Measurements from ENCODE around the gene ATG9A.
"Not testable (repeated sequence)": the region's sequence is repeated elsewhere in the genome, so short reads cannot be mapped to it uniquely, and the experiment has no call there.

ATG9A gene

DNA sequence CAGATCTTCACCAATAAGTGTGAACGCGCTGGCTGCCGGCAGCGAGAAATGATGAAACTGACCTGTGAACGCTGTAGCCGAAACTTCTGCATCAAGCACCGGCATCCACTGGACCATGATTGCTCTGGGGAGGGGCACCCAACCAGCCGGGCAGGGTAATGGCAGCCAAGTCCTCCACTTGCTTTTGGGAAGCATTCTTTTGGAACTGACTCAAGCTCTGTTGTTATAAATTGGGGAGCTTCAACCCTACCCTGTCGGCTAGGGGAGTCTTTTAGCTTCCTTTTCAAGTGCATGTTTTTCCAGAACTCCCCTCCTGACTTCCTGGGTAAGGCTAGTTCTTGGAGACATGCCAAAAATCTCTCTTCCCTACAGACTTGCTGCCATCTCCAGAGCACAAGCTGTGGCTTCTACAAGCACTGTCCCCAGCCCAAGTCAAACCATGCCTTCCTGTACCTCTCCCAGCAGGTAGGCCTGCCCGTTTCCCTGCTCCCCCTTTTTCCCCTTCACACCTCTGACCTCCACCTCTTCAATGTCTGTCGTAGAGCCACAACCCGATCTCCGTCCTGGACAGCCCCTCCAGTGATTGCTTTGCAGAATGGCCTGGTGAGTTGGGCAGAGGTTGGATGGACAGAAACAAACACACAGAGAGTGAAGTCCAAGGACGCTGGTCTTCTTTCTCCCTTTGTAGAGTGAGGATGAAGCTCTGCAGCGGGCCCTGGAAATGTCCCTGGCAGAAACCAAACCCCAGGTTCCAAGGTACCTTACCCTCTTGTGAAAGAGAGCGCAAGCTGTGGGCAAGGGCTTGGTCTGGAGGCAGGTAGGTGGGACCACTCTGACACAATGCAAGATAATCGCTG, 21.3 kb downstream of the ATG9A start:
- H3K36me3 Mint-ChIP-seq: peaks cover 15% of the 10 kb centered on the region
- H3K27ac Mint-ChIP-seq: peak overlapping the region; percentile 41
- H3K9me3 Mint-ChIP-seq: no peaks in the 10 kb centered on the region
- H3K27me3 Mint-ChIP-seq: no peaks in the 10 kb centered on the region
- no peak for ATAC-seq
- H3K4me1 Mint-ChIP-seq: peaks cover 14% of the 10 kb centered on the region
- H3K4me3 Mint-ChIP-seq: peak overlapping the region; percentile 55

DNA sequence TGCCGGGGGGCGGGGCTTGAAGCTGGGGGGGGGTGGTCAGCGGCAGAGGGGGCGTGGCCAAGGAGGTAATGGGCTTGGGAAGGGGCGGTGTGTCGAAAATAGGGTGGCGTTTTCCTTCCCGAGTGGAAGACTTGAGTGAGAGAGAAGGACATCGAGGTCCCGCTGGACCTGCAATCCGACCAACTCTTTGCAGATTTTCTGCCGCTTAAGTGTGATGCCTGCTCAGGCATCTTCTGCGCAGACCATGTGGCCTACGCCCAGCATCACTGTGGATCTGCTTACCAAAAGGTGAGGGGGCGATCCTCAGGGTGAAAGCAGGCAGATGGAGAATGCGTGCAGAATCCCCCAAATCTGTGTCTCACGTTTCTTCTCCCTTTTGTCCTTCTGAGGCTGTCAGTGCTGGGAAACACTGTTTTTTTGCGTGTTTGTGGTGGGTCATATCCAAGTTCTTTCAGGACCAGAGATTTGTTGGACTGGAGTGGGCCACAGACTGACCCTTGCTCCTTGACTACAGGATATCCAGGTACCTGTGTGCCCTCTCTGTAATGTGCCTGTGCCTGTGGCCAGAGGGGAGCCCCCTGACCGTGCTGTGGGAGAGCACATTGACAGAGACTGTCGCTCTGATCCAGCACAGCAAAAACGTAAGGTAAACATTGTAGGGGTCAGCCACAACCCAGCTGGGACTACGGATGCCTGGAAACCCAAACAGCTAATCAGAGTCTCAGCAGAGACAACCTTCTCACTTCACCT, 22.1 kb downstream of the ATG9A start:
- Mint-ChIP-seq H3K9me3 (no peaks in the 10 kb centered on the region), H3K27me3 (no peaks in the 10 kb centered on the region)
- ATAC-seq: no peak

DNA sequence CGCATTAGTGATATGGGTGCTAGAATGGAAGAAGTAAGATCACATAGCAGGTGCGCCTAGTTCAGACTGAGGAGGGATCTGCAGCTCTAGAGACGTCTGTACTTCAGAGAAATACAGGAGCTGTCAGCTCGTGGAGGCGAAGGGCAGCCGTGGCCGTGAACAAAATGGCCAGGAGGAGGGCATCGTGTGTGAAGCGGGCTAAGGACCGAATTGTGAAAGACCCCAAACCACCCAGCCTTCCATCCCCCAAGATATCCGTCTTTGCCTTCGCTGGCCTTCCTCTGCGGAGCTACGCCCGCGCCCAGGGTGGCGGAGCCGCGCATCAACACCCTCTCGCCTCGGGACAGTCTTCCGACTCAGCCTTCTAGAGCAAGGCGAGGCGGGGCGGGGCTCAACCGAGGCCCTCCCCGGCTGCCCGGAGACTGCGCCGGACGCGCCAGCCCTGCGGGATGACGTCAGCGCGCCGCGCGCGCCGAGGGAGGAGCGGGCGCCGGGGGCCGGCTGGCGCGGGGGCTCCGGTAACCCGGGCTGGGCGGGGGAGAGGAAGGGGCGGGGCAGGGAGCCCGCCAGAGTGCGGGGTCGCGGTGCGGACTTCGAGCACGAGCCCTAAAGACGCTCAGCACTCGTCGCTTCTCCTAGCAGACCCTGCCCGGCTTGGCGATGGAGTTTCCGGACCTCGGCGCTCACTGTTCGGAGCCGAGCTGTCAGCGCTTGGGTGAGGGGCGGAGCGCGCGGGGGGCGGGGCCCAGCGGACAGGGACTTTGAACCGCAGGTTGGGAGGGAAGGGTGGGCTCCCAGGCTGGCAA, 22.9 kb downstream of the ATG9A start, which contains the start of gene ZFAND2B:
ZFAND2B (plus strand) TSS at position 455 of the 806 bp plus-strand sequence; CDS start at position 661, 206 bp downstream.
- H3K4me1 Mint-ChIP-seq: peaks cover 14% of the 10 kb centered on the region
- H3K27me3 Mint-ChIP-seq: no peaks in the 10 kb centered on the region
- peak; percentile 99 for ATAC-seq
- H3K27ac Mint-ChIP-seq: peak within 1 kb of the TSS; percentile 81
- H3K36me3 Mint-ChIP-seq: peaks cover 13% of the 10 kb centered on the region
- H3K9me3 Mint-ChIP-seq: no peaks in the 10 kb centered on the region
- H3K4me3 Mint-ChIP-seq: peak within 1 kb of the TSS; percentile 80

More for the DNA sequence above, 22.1 kb downstream of the ATG9A start:
- peak overlapping the region; percentile 80 for H3K4me3 Mint-ChIP-seq
- H3K36me3 Mint-ChIP-seq: peaks cover 13% of the 10 kb centered on the region
- H3K4me1 Mint-ChIP-seq: peaks cover 14% of the 10 kb centered on the region
- H3K27ac Mint-ChIP-seq: peak overlapping the region; percentile 81

DNA sequence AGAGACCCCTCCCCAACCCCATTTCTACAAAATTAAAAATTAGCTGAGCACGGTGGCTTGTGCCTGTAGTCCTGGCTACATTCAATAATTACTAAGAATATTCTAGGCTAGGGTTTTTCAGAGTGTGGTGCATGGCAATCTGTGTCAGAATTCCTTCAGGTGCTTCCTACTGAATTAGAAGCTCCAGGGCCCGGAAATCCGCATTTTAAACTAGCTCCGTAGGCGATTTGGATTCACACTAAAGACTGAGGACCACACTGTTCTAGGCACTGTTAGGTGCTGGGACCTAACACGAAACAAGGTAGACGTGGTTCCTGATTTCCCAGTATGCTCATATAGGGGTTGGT, 23.5 kb downstream of the ATG9A start:
- Mint-ChIP-seq H3K9me3 (no peaks in the 10 kb centered on the region), H3K27me3 (no peaks in the 10 kb centered on the region), H3K27ac (peak overlapping the region; percentile 81), H3K36me3 (peaks cover 13% of the 10 kb centered on the region), H3K4me1 (peaks cover 14% of the 10 kb centered on the region), H3K4me3 (peak overlapping the region; percentile 80)
- no peak for ATAC-seq

DNA sequence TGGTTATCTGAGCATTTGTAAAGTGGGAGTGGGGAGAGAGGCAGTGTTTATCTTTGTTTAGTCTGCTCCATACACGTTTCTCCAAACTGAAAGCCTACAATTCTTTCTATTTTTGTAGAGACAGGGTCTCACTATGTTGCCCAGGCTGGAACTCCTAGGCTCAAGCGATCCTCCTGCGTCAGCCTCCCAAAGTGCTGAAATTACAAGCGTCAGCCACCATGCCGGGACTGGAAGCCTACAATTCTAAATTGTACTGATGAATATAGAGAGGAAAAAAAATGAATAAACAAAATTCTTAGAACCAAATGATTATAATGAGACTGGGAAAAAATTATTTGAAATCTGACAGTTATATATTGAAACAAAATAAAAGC, 24.3 kb downstream of the ATG9A start:
- no peak for ATAC-seq
- no peaks in the 10 kb centered on the region for H3K27me3 Mint-ChIP-seq
- H3K36me3 Mint-ChIP-seq: peaks cover 10% of the 10 kb centered on the region
- peaks cover 14% of the 10 kb centered on the region for H3K4me1 Mint-ChIP-seq
- H3K4me3 Mint-ChIP-seq: peak overlapping the region; percentile 36
- H3K27ac Mint-ChIP-seq: peak overlapping the region; percentile 81
- no peaks in the 10 kb centered on the region for H3K9me3 Mint-ChIP-seq

DNA sequence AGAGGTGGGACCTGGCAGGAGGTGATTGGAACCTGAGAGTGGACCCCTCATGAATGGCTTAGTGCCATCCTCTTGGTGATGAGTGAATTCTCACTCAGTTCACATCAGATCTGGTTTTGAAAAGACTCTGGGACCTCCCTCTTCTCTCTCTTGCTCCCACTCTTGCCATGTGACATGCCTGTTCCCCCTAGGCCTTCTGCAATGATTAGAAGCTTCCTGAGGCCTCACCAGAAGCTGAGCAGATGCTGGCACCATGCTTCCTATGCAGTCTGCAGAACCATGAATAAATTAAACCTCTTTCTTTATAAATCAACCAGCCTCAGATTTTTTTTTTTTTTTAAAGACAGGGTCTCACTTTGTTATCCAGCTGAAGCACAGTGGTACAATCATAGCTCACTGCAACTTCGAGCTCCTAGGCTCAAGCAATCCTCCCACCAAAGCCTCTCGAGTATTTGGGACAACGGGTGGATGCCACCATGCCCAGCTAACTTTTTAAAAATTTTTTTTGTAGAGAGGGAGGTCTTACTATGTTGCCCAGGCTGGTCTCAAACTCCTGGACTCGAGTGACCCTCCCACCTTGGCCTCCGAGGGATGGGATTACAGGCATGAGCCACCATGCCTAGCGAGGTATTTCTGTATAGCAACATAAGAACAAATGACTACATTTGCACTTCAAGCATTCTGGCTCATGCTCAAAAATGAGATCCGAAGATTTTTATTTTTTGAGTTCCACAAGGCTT, 24.8 kb downstream of the ATG9A start:
- ATAC-seq: no peak
- Mint-ChIP-seq H3K27me3 (peaks cover 3% of the 10 kb centered on the region), H3K4me3 (no peak overlapping the region), H3K9me3 (no peaks in the 10 kb centered on the region), H3K4me1 (peaks cover 14% of the 10 kb centered on the region), H3K27ac (no peak overlapping the region), H3K36me3 (peaks cover 6% of the 10 kb centered on the region)

DNA sequence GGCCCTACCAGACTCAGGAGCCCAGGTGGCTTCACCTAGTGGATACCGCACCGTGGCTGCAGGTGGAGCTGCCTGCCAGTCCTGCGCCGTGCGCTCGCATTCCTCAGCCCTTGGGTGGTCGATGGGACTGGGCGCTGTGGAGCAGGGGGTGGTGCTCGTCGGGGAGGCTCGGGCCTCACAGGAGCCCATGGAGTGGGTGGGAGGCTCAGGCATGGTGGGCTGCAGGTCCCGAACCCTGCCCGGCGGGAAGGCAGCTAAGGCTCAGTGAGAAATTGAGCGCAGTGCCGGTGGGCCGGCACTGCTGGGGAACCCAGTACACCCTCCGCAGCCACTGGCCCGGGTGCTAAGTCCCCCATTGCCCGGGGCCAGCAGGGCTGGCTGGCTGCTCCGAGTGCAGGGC, 28.1 kb downstream of the ATG9A start:
- not testable (repeated sequence) for H3K4me1 Mint-ChIP-seq, H3K4me3 Mint-ChIP-seq, H3K9me3 Mint-ChIP-seq, H3K36me3 Mint-ChIP-seq, H3K27ac Mint-ChIP-seq, ATAC-seq
- peaks cover 13% of the 10 kb centered on the region for H3K27me3 Mint-ChIP-seq

DNA sequence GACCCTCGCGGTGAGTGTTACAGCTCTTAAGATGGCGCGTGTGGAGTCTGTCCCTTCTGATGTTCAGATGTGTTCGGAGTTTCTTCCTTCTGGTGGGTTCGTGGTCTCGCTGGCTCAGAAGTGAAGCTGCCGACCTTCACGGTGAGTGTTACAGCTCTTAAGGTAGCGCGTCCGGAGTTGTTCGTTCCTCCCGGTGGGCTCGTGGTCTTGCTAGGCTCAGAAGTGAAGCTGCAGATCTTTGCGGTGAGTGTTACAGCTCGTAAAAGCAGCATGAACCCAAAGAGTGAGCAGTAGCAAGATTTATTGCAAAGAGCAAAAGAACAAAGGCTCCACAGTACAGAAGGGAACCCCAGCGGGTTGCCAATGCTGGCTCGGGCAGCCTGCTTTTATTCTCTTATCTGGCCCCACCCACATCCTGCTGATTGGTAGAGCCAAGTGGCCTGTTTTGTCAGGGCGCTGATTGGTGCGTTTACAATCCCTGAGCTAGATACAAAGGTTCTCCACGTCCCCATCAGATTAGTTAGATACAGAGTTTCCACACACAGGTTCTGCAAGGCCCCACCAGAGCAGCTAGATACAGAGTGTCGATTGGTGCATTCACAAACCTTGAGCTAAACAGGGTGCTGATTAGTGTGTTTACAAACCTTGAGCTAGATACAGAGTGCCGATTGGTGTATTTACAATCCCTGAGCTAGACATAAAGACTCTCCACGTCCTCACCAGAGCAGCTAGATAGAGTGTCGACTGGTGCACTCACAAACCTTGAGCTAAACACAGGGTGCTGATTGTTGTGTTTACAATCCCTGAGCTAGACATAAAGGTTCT, 28.7 kb downstream of the ATG9A start:
- H3K36me3 Mint-ChIP-seq, H3K27ac Mint-ChIP-seq, H3K4me1 Mint-ChIP-seq, H3K9me3 Mint-ChIP-seq, ATAC-seq, H3K4me3 Mint-ChIP-seq: not testable (repeated sequence)
- peaks cover 13% of the 10 kb centered on the region for H3K27me3 Mint-ChIP-seq

DNA sequence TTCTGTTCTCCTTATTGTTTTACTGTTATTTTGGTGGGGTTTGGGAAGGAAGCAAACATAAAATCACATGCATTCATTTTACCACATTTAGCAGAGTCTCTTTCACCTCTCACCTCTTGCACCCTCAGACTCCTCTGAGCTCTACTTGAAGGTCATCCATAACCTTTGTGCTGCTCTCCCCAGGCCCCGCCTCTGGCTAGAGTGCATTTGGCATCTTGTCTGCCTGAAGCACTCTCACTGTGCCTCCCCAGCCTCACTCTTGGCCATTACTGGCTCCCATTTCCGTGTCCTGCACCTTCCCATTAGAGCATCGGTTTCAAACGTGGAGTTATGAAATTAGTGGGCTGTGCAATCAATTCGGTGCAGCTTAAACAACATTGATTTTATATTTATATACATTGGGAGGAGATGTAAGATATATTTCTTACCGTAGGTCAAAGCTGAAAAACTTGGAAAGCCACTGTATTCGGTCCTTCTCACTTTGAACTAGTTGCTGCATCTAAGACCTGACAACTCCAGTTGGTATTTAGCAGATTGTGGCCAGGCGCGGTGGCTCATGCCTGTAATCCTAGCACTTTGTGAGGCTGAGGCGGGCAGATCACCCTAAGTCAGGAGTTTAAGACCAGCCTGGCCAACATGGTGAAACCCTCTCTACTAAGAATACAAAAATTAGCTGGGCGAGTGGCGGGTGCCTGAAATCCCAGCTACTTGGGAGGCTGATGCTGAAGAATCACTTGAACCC, 29.8 kb downstream of the ATG9A start:
- ATAC-seq: no peak
- Mint-ChIP-seq H3K27ac (no peak overlapping the region), H3K4me3 (no peak overlapping the region), H3K36me3 (no peaks in the 10 kb centered on the region), H3K4me1 (no peaks in the 10 kb centered on the region), H3K9me3 (no peaks in the 10 kb centered on the region), H3K27me3 (peaks cover 13% of the 10 kb centered on the region)

DNA sequence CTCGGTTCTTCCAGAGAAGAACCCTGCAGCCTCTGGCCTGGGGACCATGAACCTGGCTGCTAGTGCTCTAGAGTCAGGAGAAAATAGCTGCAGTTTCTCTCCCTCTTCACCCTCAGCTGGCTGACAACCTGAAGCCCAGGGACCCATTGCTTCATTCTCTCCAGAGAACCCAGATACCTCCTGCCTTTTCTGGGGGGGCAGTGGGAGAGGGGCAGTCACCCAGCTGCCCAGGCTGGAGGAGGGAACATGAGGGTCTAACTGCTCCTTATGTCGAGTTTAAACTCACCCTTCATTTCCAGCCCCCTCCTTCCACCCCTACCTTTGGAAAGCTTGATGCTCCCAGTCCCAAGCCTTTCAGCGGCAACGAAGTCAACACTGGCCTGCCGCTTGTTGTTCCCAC, 30.5 kb downstream of the ATG9A start:
- ATAC-seq: no peak
- Mint-ChIP-seq H3K36me3 (no peaks in the 10 kb centered on the region), H3K4me1 (no peaks in the 10 kb centered on the region), H3K27ac (no peak overlapping the region), H3K4me3 (no peak overlapping the region), H3K9me3 (no peaks in the 10 kb centered on the region), H3K27me3 (peaks cover 13% of the 10 kb centered on the region)

DNA sequence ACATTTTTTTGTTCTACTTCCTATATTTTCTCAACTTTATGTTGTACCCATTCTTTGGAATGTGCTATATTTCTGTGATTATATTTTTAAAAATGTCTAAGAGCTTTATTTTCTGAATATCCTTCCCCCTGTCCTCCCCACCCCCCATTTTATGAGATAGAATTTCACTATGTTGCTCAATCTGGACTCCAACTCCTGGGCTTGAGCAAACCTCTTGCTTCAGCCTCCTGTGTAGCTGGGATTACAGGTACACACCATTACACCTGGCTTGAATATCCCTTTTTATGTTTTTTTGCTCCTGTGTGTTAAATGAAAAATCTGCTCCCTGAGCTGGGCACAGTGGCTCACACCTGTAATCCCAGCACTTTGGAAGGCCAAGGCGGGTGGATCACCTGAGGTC, 32.0 kb downstream of the ATG9A start:
- H3K27ac Mint-ChIP-seq: no peak overlapping the region
- H3K4me1 Mint-ChIP-seq: no peaks in the 10 kb centered on the region
- H3K4me3 Mint-ChIP-seq: no peak overlapping the region
- no peak for ATAC-seq
- H3K9me3 Mint-ChIP-seq: no peaks in the 10 kb centered on the region
- H3K27me3 Mint-ChIP-seq: peaks cover 13% of the 10 kb centered on the region
- no peaks in the 10 kb centered on the region for H3K36me3 Mint-ChIP-seq

DNA sequence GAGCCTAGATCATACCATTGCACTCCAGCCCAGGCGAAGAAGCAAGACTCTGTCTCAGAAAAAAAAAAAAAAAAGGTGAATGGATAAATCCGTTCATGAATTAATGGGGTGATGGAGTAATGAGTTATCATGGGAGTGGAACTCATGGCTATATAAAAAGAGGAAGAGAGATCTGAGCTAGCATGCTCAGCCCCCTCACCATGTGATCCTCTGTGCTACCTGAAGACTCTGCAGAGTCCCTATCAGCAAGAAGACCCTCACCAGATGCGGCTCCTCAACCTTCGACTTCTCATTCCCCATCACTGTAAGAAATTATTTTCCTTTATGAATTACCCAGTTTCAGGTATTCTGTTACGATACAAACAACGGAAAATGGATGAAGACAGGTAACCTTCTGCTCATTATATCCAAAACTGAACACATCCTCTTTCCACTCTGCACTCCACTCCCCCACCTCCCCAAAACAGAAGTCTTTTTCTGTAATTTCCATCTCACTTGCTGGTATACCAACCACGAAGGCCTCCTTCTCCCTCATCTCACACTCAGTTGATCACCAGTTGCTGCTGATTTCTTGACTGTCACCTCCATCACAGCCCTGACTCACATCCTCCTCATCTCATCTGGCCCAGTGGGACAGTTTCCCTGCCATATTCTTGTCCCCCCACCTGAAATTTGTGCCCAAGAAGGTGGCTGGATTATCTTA, 42.5 kb downstream of the ATG9A start:
- H3K27ac Mint-ChIP-seq: peak overlapping the region; percentile 84
- H3K27me3 Mint-ChIP-seq: no peaks in the 10 kb centered on the region
- peak overlapping the region; percentile 1 for H3K4me3 Mint-ChIP-seq
- H3K9me3 Mint-ChIP-seq: no peaks in the 10 kb centered on the region
- H3K4me1 Mint-ChIP-seq: peaks cover 29% of the 10 kb centered on the region
- ATAC-seq: peak; percentile 95
- peaks cover 27% of the 10 kb centered on the region for H3K36me3 Mint-ChIP-seq

DNA sequence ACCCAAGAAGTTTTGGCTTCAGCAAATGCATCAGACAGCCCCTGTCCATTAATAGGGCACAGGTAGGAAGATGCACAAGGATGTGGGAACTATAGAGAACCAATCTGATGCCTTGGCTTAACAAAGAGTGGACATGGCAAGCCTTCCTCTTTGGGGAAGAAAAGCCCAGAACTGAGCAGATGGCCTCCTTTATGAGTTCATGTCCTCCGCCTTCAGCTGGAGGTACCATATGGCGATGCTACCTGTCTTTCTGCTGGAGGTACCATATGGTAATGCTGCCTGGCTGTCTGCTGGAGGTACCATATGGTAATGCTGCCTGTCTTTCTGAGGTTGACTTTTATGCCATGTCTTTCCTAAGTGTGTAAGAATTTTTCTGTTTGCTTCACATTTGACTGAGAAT, 45.3 kb downstream of the ATG9A start:
- no peak for ATAC-seq
- Mint-ChIP-seq H3K36me3 (peaks cover 44% of the 10 kb centered on the region), H3K4me3 (no peak overlapping the region), H3K27ac (peak overlapping the region; percentile 36), H3K9me3 (no peaks in the 10 kb centered on the region), H3K4me1 (peaks cover 52% of the 10 kb centered on the region), H3K27me3 (no peaks in the 10 kb centered on the region)
